Mucosa of rectum (tissue), 2 donors: ENCODE measurements around the gene SEZ6L2.
"Not testable (repeated sequence)": the region's sequence is repeated elsewhere in the genome, so short reads cannot be mapped to it uniquely, and the experiment has no call there.

ENCODE experiments used
- H3K27ac ChIP-seq, 2 donors: one replicate each; pipeline ENCODE4 v1.7.0; 2013; ENCODE audit warnings: inconsistent platforms in 2 of 2, low read depth in 2 of 2, low read length in 2 of 2
- H3K27me3 ChIP-seq, 2 donors: one replicate each; pipeline ENCODE4 v1.7.0; 2013; ENCODE audit warnings: low read length in 2 of 2; ENCODE audit not compliant: control insufficient read depth in 2 of 2, insufficient read depth in 2 of 2
- H3K36me3 ChIP-seq, 2 donors: one replicate each; pipeline ENCODE4 v1.7.0; 2013; ENCODE audit warnings: low read length in 2 of 2; ENCODE audit not compliant: control insufficient read depth in 2 of 2, insufficient read depth in 2 of 2
- H3K4me1 ChIP-seq, 2 donors: one replicate each; pipeline ENCODE4 v1.7.0; 2013; ENCODE audit warnings: low read length in 2 of 2, mild to moderate bottlenecking in 1 of 2; ENCODE audit not compliant: control insufficient read depth in 2 of 2, insufficient read depth in 2 of 2
- H3K4me3 ChIP-seq, 2 donors: one replicate each; pipeline ENCODE4 v1.7.0; 2013; ENCODE audit warnings: low read length in 2 of 2
- H3K9ac ChIP-seq, 2 donors: one replicate each; pipeline ENCODE4 v1.7.0; 2013; ENCODE audit warnings: low read length in 2 of 2, low read depth in 1 of 2, mild to moderate bottlenecking in 1 of 2
- H3K9me3 ChIP-seq, 2 donors: one replicate each; pipeline ENCODE4 v1.7.0; 2013; ENCODE audit warnings: low read length in 2 of 2; ENCODE audit not compliant: control insufficient read depth in 2 of 2
- donor health status: healthy.
- donor health status: Normal muscosa, but diverticular disease.

Gene SEZ6L2

DNA sequence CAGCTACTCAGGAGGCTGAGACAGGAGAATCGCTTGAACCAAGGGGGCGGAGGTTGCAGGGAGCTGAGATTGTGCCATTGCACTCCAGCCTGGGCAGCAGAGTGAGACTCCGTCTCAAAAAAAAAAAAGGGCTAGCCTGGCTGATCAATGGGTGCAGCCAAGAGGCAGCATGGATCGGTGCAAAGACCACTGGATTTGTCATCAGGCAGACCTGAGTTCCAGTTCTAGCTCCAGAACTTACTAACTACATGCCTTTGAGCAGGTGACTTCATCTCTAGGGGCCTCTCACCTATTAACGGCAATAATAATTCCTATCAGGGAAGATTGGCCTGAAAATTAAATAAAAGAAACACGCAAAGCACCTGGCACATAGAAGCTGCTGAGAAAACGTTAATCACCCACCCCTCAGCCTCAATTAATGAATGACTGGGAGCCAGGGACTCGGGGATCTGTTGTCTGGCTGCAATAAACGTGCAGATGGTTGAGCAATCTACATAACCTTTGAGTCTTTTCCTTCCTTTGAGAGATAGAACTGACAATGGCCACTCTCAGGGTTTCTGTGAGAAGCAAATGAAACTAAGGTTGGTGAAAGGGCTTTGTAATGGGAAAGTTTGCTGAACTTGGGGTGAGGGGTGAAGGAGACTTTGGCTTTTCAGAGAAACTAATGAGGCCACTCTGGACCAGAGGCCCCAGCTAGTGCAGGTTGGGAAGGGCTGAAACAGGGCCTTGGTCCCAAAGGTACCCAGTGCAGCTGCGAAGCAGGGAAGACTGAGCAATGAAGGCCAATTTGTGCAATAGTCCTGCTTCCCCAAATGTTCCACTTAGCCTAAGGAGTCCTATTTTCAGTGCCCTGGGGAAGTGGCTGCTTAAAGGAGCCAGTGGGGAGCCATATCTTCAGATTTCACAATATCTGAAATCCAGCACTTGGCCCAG is 7.6 kb downstream of the SEZ6L2 start:
- no peak overlapping the region for H3K4me3 ChIP-seq
- H3K27me3 ChIP-seq: no peaks in the 10 kb centered on the region
- H3K9ac ChIP-seq: no peak overlapping the region
- no peaks in the 10 kb centered on the region for H3K9me3 ChIP-seq
- H3K27ac ChIP-seq: no peak overlapping the region
- H3K4me1 ChIP-seq: no peaks in the 10 kb centered on the region
- no peaks in the 10 kb centered on the region for H3K36me3 ChIP-seq

DNA sequence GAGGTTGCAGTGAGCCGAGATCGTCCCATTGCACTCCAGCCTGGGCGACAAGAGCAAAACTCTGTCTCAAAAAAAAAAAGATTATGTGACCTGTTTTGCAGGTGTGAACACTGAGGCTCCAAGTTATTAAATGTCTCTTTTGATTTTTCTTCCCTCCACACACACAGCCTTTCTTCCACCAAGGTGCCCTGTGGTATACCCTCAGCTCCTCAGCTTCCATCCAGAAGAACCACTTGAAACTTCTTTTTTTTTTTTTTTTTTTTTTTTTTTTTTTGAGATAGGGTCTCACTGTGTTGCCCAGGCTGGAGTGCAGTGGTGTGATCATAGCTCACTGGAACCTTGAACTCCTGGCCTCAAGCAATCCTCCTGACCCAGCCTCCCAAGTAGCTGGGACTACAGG is 10.0 kb downstream of the SEZ6L2 start:
- not testable (repeated sequence) for H3K4me1 ChIP-seq, H3K27me3 ChIP-seq, H3K27ac ChIP-seq, H3K36me3 ChIP-seq, H3K9me3 ChIP-seq, H3K4me3 ChIP-seq, H3K9ac ChIP-seq

DNA sequence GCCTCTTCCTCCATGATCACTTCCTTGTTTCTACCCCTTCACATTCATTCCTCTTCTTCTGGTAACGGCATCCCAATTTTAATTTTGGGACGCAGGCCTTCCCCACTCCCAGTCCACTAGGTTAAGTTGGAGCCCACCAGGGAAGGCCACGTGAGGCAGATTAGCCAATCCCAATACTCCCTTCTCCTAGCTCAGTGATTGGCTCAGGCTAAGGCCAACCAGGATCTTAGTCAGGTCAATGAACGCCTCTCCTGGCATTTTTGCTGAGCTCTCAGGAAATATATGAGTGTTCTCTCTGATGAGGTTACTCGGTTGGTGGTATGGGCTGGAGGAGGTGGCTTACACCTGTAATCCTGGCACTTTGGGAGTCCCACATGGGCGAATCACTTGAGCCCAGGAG is 15.4 kb downstream of the SEZ6L2 start:
- no peaks in the 10 kb centered on the region for H3K4me1 ChIP-seq
- H3K36me3 ChIP-seq: no peaks in the 10 kb centered on the region
- H3K9me3 ChIP-seq: no peaks in the 10 kb centered on the region
- no peaks in the 10 kb centered on the region for H3K27me3 ChIP-seq
- no peak overlapping the region for H3K4me3 ChIP-seq
- H3K27ac ChIP-seq: no peak overlapping the region
- H3K9ac ChIP-seq: no peak overlapping the region

DNA sequence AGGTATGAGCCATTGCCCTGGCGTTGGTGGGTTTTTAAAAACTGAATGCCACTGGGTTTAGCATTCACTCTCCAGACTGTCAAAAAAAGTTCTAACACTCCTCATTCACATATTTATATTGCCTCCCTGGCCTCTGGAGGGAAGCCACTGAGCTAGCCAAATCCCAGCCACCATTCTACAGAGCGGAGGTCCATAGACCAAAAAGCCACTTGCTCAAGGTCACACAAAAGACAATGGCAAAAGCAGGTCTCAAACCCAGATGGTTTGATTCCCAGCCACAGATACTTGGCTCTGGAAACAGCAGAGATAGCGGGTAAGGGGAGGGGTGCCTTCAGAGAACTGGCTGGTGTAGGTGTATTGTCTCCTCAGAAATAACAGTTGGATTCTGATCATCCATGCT is 18.3 kb downstream of the SEZ6L2 start:
- Histone ChIP-seq H3K4me1 (no peaks in the 10 kb centered on the region), H3K27me3 (peaks cover 8 to 9% of the 10 kb centered on the region in 2 donors), H3K9me3 (no peaks in the 10 kb centered on the region), H3K36me3 (no peaks in the 10 kb centered on the region), H3K27ac (no peak overlapping the region), H3K9ac (no peak overlapping the region), H3K4me3 (no peak overlapping the region)

DNA sequence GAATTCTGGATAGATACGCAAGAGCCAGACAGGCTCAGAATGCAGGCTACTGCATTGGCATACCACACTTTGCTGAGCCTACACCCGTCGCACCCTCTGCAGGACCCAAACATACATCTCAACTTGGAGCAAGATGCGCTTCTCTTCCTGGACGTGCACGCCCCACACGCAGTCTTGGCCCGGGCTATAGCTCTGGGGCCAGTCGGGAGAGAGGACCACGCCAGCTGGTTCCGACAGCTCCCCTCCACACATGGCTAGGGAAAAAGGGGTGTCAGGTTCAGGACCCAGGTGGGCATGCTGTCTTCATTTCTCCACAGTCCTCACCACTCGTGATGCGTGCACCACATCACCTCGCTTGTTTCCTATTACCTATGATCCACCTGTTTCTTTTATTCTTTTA is 21.2 kb downstream of the SEZ6L2 start:
- Histone ChIP-seq H3K27ac (no peak overlapping the region), H3K4me3 (no peak overlapping the region), H3K4me1 (no peaks in the 10 kb centered on the region), H3K36me3 (no peaks in the 10 kb centered on the region), H3K9me3 (no peaks in the 10 kb centered on the region), H3K9ac (no peak overlapping the region), H3K27me3 (peaks cover 9% of the 10 kb centered on the region in 2 donors)

DNA sequence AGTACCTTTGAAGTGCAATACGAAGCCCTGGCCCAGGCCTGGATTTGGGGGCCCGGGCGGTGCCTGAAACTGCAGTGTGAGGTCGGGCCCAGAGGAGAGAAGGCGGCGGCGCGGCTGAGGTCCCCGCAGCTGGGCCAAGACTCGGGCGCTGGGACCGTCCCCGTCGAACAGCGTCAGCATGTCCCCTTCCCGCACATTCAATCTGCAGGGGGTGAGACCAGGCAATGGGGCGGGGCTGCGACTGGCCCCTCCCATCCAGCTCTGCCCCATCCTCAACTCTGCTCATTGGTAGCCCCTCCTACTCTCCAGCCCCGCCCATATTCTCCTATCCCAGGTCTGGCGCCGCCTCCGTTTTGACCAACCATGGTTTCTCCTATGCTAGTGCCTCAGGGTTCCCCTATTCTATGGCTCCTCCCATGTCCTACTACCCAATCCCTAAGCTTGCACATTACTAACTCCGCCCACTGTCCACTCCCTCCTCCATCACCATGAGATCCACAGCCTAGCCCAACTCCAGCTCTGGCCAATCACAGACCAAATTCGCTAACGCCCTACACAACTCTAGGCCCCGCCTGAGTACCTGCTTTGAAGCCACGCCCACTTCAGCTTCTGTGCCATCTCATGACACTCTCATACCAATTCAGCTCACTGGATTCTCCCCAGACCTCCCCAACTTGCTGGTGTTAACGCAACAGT is 21.9 kb downstream of the SEZ6L2 start:
- Histone ChIP-seq H3K9me3 (no peaks in the 10 kb centered on the region), H3K4me3 (no peak overlapping the region), H3K36me3 (no peaks in the 10 kb centered on the region), H3K27ac (no peak overlapping the region), H3K27me3 (peaks cover 9% of the 10 kb centered on the region in 2 donors), H3K4me1 (no peaks in the 10 kb centered on the region), H3K9ac (no peak overlapping the region)

DNA sequence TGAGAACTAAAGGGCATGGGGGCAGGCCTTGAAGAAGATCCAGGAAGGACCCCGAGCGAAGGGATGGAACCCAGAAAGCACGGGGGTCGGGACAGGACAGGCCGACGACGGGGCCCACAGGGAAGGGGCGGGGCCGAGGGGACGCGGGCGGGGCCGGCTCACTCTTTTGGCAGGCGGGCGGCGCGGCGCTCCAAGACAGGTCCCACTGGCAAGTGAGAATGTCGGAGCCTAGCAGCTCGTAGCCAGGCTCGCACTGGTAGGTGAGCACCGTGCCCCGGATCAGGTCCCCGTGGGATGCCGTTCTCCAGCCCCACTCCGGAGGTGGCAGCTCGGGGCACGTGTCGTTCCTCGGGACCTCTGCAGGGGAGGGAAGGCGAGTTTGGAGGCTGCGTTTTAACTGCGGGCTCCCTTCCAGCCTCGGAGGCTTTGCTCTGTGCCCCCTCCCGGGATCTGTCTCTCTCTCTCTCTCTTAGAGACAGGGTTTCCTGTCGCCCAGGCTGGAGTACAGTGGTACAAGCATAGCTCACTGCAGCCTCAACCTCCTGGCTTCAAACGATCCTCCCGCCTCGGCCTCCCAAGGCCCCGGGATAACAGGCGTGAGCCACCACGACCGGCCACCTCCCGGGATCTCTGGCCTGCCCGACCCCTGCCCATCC is 22.6 kb downstream of the SEZ6L2 start:
- Histone ChIP-seq H3K27ac (no peak overlapping the region), H3K27me3 (peaks cover 9% of the 10 kb centered on the region in 2 donors), H3K4me1 (no peaks in the 10 kb centered on the region), H3K9ac (no peak overlapping the region), H3K4me3 (no peak overlapping the region), H3K9me3 (no peaks in the 10 kb centered on the region), H3K36me3 (no peaks in the 10 kb centered on the region)

DNA sequence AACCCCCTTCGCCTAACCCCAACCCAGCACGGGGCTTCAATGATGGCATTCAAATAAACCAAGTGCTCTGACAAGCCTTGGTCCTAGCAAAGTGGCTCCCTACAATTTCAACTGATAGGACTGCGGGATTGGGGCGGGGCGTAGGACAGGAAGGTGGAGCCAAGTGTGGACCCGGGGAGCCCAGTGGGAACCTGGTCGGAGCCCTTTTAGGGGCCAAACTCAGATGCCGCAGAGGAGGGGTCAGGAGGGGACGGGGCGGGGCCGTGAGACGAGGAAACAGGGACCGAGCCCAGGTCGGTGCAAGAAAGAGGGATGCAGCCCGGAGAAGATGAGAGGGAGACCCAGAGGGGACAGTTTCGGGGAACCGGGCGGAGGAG is 23.1 kb downstream of the SEZ6L2 start:
- Histone ChIP-seq H3K9ac (no peak overlapping the region), H3K27me3 (peaks cover 9% of the 10 kb centered on the region in 2 donors), H3K36me3 (no peaks in the 10 kb centered on the region), H3K4me1 (no peaks in the 10 kb centered on the region), H3K9me3 (no peaks in the 10 kb centered on the region), H3K4me3 (no peak overlapping the region), H3K27ac (no peak overlapping the region)

DNA sequence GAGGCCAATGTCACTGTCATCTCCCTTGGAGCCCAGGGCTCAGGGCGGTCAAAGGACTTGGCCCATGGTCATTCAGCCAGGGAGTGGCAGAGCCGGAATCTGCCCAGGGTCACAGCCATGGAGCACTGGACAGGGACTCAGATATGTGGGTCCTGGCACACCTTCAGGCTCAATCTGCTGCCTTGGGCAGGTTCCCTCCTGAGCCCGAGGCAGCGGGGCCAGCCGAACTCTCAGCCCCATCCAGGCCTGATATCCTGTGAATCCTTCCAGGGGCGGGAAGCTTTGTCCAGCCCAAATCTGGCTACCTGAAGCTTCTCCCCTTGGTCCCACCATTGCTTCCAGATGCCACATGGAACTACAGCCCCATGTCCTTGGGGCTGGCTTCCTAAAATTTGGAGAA is 24.1 kb downstream of the SEZ6L2 start:
- Histone ChIP-seq H3K4me1 (no peaks in the 10 kb centered on the region), H3K36me3 (no peaks in the 10 kb centered on the region), H3K27me3 (peaks cover 9% of the 10 kb centered on the region in 2 donors), H3K27ac (no peak overlapping the region), H3K9me3 (no peaks in the 10 kb centered on the region), H3K9ac (no peak overlapping the region), H3K4me3 (no peak overlapping the region)

DNA sequence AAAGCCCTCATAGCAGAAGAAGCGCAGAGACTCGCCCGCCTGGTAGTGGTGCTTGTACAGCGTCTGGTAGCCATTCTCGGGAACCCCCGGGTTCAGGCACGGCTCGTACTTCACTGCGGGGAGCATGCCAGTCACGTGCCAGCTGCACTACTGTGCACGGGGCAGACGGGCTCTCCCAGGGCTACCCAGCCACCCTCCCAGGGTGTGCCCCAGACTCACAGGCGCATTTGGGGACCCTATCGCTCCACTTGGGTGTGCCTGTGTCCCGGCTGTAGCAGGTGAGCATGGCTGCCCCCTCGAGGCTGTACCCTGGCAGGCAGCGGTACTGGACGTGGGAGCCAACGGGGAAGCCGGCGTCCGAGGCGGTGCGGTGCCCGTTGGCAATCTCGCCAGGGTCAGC is 26.0 kb downstream of the SEZ6L2 start:
- H3K36me3 ChIP-seq: no peaks in the 10 kb centered on the region
- no peak overlapping the region for H3K9ac ChIP-seq
- no peak overlapping the region for H3K4me3 ChIP-seq
- no peaks in the 10 kb centered on the region for H3K4me1 ChIP-seq
- no peak overlapping the region for H3K27ac ChIP-seq
- H3K27me3 ChIP-seq: peaks cover 9% of the 10 kb centered on the region in 2 donors
- no peaks in the 10 kb centered on the region for H3K9me3 ChIP-seq
